Thoracic aorta (tissue), 2 donors: ENCODE data around the gene ZC3H18. TPM values are rescaled to one million over a fixed set of nuclear protein-coding genes. Genes with fewer than 3 reads are reported as not detected.

Experiments
- ATAC-seq: fragments of 150-250 bp; one replicate; pipeline ENCODE4 v1.8.0; 2017; ENCODE audit warnings: low read depth; ENCODE audit not compliant: insufficient number of reproducible peaks, low FRiP score
- DNase-seq: peaks from one replicate; pipeline ENCODE4 v3.0.0-alpha.2; 2020; ENCODE audit warnings: low spot score
- H3K27ac ChIP-seq, 2 donors: fragments of 200-600 bp; sonication (generic); 1 replicate in 1 of 2; 2 replicates in 1 of 2; pipeline ENCODE4 v1.5.1; 2016; ENCODE audit warnings: mild to moderate bottlenecking in 2 of 2, moderate library complexity in 2 of 2
- H3K27me3 ChIP-seq: fragments of 200-600 bp; sonication (generic); replicated peaks from 2 replicates; pipeline ENCODE4 v1.6.0; 2016; ENCODE audit warnings: mild to moderate bottlenecking; ENCODE audit not compliant: insufficient read depth
- H3K36me3 ChIP-seq: fragments of 200-600 bp; sonication (generic); one replicate; pipeline ENCODE4 v1.5.1; 2016
- H3K4me1 ChIP-seq, 2 donors: fragments of 200-600 bp; sonication (generic); 1 replicate in 1 of 2; 2 replicates in 1 of 2; pipeline versions ENCODE4 v1.5.1 to v1.6.0; 2016; ENCODE audit warnings: low read depth in 2 of 2, mild to moderate bottlenecking in 1 of 2; ENCODE audit not compliant: control insufficient read depth in 1 of 2
- H3K4me3 ChIP-seq: fragments of 200-600 bp; sonication (generic); 2 replicates; pipeline ENCODE4 v1.5.1; 2016; ENCODE audit warnings: mild to moderate bottlenecking
- H3K9me3 ChIP-seq: fragments of 200-600 bp; sonication (generic); 2 replicates; pipeline ENCODE4 v1.5.1; 2016
- CTCF ChIP-seq: fragments of 200-600 bp; sonication (generic); IDR thresholded peaks from one replicate; pipeline ENCODE4 v1.5.1; 2019; ENCODE audit warnings: antibody characterized with exemption
- total RNA-seq, 2 donors: library from RNA; depleted of rRNA; stranded (reverse); fragments of >200 nt; gene quantifications; one replicate each; pipeline versions ENCODE4 v1.1.0 to v1.2.3, GENCODE V29; 2016

ZC3H18 gene
- total RNA-seq, 2 donors from 2014 or later: 21.8 to 30.3 TPM

- Histone ChIP-seq H3K27me3 (no peaks in the 10 kb centered on the region), H3K9me3 (no peaks in the 10 kb centered on the region), H3K36me3 (peaks cover 24% of the 10 kb centered on the region), H3K4me3 (no peak overlapping the region), H3K4me1 (no peaks in the 10 kb centered on the region), H3K27ac (no peak overlapping the region)
- no peak for DNase-seq
- TF ChIP-seq CTCF: no peak
- no peak for ATAC-seq
Observed at GRCh38 chr16:88595921-88596320, 25.7 kb downstream of the ZC3H18 start.

- Histone ChIP-seq H3K36me3 (peaks cover 25% of the 10 kb centered on the region), H3K27me3 (no peaks in the 10 kb centered on the region), H3K9me3 (no peaks in the 10 kb centered on the region), H3K4me1 (no peaks in the 10 kb centered on the region), H3K27ac (no peak overlapping the region), H3K4me3 (no peak overlapping the region)
- no peak for ATAC-seq
- no peak for TF ChIP-seq CTCF
- DNase-seq: no peak
Observed at GRCh38 chr16:88596483-88596882, 26.3 kb downstream of the ZC3H18 start.

GRCh38 chr16:88597856-88598491, 27.8 kb downstream of the ZC3H18 start:
- Histone ChIP-seq H3K4me3 (no peak overlapping the region), H3K9me3 (no peaks in the 10 kb centered on the region), H3K27me3 (no peaks in the 10 kb centered on the region), H3K36me3 (peaks cover 22% of the 10 kb centered on the region), H3K4me1 (no peaks in the 10 kb centered on the region), H3K27ac (no peak overlapping the region)
- no peak for ATAC-seq
- no peak for DNase-seq
- no peak for TF ChIP-seq CTCF

GRCh38 chr16:88599092-88599733, 29.0 kb downstream of the ZC3H18 start:
- Histone ChIP-seq H3K36me3 (peaks cover 22% of the 10 kb centered on the region), H3K9me3 (no peaks in the 10 kb centered on the region), H3K4me1 (no peaks in the 10 kb centered on the region), H3K27me3 (no peaks in the 10 kb centered on the region), H3K27ac (peak overlapping the region in 1 of 2 donors; percentile 15), H3K4me3 (no peak overlapping the region)
- ATAC-seq: no peak
- no peak for TF ChIP-seq CTCF
- DNase-seq: peak; percentile 17

GRCh38 chr16:88599825-88600538, 29.8 kb downstream of the ZC3H18 start:
- Histone ChIP-seq H3K27ac (peak overlapping the region in 1 of 2 donors; percentile 15), H3K9me3 (no peaks in the 10 kb centered on the region), H3K4me3 (no peak overlapping the region), H3K4me1 (no peaks in the 10 kb centered on the region), H3K27me3 (no peaks in the 10 kb centered on the region), H3K36me3 (peaks cover 24% of the 10 kb centered on the region)
- ATAC-seq (no peak), DNase-seq (no peak)
- no peak for TF ChIP-seq CTCF
